Smooth muscle cell (in vitro differentiated cells): ENCODE measurements around the gene CA10. TPM values are rescaled to one million over a fixed set of nuclear protein-coding genes. Genes with fewer than 3 reads are reported as not detected.

Experiments
- DNase-seq: peaks from one replicate; lab custom pipeline; 2025; ENCODE audit not compliant: unreplicated experiment; lab: John Stamatoyannopoulos, UW
- H2AFZ ChIP-seq: fragments of 200-600 bp; sonication (generic); 2 replicates; pipeline ENCODE4 v1.6.0; 2016; ENCODE audit warnings: antibody characterized with exemption, low read depth, mild to moderate bottlenecking
- H3F3A ChIP-seq: fragments of 200-600 bp; sonication (generic); 2 replicates; pipeline ENCODE4 v1.6.0; 2017; ENCODE audit warnings: antibody characterized with exemption, low read depth
- H3K27ac ChIP-seq: fragments of 200-600 bp; sonication (generic); 2 replicates; pipeline ENCODE4 v1.5.1; 2016; ENCODE audit warnings: low read depth, mild to moderate bottlenecking
- H3K27me3 ChIP-seq: fragments of 200-600 bp; sonication (generic); 2 replicates; pipeline ENCODE4 v1.6.1; 2016; ENCODE audit warnings: low read depth, mild to moderate bottlenecking
- H3K36me3 ChIP-seq: fragments of 200-600 bp; sonication (generic); 2 replicates; pipeline ENCODE4 v1.5.1; 2016; ENCODE audit warnings: low read depth
- H3K4me1 ChIP-seq: fragments of 200-600 bp; sonication (generic); 2 replicates; pipeline ENCODE4 v1.5.1; 2016; ENCODE audit warnings: low read depth
- H3K4me2 ChIP-seq: fragments of 200-600 bp; sonication (generic); 2 replicates; pipeline ENCODE4 v1.6.0; 2016; ENCODE audit warnings: mild to moderate bottlenecking
- H3K4me3 ChIP-seq: fragments of 200-600 bp; sonication (generic); 2 replicates; pipeline ENCODE4 v1.5.1; 2016; ENCODE audit warnings: mild to moderate bottlenecking
- H3K79me2 ChIP-seq: fragments of 200-600 bp; sonication (generic); 2 replicates; pipeline ENCODE4 v1.6.0; 2016; ENCODE audit warnings: low read depth, mild to moderate bottlenecking
- H3K9ac ChIP-seq: fragments of 200-600 bp; sonication (generic); 2 replicates; pipeline ENCODE4 v1.6.0; 2016; ENCODE audit warnings: low read depth
- H3K9me3 ChIP-seq: fragments of 200-600 bp; sonication (generic); replicated peaks from 2 replicates; pipeline ENCODE4 v1.5.1; 2016; ENCODE audit warnings: low read depth
- H4K20me1 ChIP-seq: fragments of 200-600 bp; sonication (generic); 2 replicates; pipeline ENCODE4 v1.6.0; 2016; ENCODE audit warnings: low read depth
- WGBS: methylation state at CpG from one replicate; pipeline ENCODE4 v1.1.7; 2016; ENCODE audit warnings: low lambda C conversion rate; 5-methylcytosine and 5-hydroxymethylcytosine counted together
- polyA plus RNA-seq: library from polyadenylated mRNA; unstranded; fragments of >200 nt; fragmentation: Nextera tagmentation; extraction: Ambion mirVana; gene quantifications from 2 replicates; pipeline ENCODE4 v1.2.1, GENCODE V29; 2016
- total RNA-seq: library from RNA; depleted of rRNA; stranded (reverse); fragments of >200 nt; gene quantifications from 2 replicates; pipeline ENCODE4 v1.2.3, GENCODE V29; 2014
- TF ChIP-seq, protein P1 (sequence below): fragments of 200-600 bp; sonication (generic); IDR thresholded peaks from 2 replicates; pipeline ENCODE4 v1.5.1; 2017; ENCODE audit warnings: borderline replicate concordance, mild to moderate bottlenecking, antibody characterized with exemption; ENCODE audit not compliant: insufficient read depth, poor library complexity, severe bottlenecking

CA10 gene
- total and polyA plus RNA-seq, 2 experiments from 2014 or later, result 0.54 TPM; not detected in 1

DNA sequence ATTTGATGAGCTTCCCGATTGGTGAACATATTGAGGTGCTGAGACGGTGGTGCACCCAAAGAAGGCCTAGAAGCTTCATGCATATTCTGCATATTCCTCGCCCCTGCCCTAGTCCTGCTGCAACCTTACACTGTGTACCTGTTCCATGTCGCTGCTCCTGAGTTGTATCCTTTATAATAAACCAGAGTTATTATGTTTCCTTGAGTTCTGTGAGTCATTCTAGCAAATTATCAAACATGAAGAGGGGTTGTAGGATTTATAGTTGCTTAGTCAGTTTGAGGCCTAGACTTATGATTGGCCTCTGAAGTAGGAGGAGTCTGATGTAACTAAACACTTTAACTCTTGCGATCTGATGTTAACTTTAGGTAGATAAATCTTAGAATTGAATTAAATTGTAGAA, 436.8 kb downstream of the CA10 start:
- Histone ChIP-seq H3K4me1 (no peaks in the 10 kb centered on the region), H3K27me3 (peaks cover 2% of the 10 kb centered on the region), H3K9me3 (no peaks in the 10 kb centered on the region), H3K9ac (no peak overlapping the region), H3K4me2 (no peak overlapping the region), H3F3A (no peaks in the 10 kb centered on the region), H3K36me3 (no peaks in the 10 kb centered on the region), H4K20me1 (no peaks in the 10 kb centered on the region), H3K27ac (no peak overlapping the region), H3K4me3 (no peak overlapping the region), H3K79me2 (no peaks in the 10 kb centered on the region), H2AFZ (no peak overlapping the region)
- WGBS, result 95% methylated on average over 5 of the region's 5 CpGs
- TF ChIP-seq, protein P1, sequence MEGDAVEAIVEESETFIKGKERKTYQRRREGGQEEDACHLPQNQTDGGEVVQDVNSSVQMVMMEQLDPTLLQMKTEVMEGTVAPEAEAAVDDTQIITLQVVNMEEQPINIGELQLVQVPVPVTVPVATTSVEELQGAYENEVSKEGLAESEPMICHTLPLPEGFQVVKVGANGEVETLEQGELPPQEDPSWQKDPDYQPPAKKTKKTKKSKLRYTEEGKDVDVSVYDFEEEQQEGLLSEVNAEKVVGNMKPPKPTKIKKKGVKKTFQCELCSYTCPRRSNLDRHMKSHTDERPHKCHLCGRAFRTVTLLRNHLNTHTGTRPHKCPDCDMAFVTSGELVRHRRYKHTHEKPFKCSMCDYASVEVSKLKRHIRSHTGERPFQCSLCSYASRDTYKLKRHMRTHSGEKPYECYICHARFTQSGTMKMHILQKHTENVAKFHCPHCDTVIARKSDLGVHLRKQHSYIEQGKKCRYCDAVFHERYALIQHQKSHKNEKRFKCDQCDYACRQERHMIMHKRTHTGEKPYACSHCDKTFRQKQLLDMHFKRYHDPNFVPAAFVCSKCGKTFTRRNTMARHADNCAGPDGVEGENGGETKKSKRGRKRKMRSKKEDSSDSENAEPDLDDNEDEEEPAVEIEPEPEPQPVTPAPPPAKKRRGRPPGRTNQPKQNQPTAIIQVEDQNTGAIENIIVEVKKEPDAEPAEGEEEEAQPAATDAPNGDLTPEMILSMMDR, result no peak
- no peak for DNase-seq

DNA sequence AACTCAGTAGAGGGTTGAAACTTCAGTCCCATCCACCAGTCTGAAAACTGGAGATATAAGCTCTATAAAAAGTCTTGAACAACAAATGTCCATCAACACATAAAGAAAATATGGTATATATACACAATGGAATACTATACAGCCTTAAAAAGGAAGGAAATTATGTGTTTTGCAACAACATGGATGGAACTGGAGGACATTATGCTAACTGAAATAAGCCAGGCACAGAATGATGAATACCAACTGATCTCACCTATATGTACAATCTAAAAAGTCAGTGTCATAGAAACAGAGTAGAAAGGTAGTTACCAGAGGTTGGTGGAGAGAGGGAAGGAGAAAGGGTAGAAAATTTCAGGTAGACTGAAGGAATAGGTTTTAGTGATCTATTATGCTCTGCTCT, 438.1 kb downstream of the CA10 start:
- Histone ChIP-seq H3K27me3 (no peaks in the 10 kb centered on the region), H2AFZ (no peak overlapping the region), H3K27ac (no peak overlapping the region), H3K4me1 (no peaks in the 10 kb centered on the region), H3K9ac (no peak overlapping the region), H3K9me3 (no peaks in the 10 kb centered on the region), H3K4me3 (no peak overlapping the region), H4K20me1 (no peaks in the 10 kb centered on the region), H3K4me2 (no peak overlapping the region), H3K36me3 (no peaks in the 10 kb centered on the region), H3K79me2 (no peaks in the 10 kb centered on the region), H3F3A (no peaks in the 10 kb centered on the region)
- DNase-seq, result no peak
- TF ChIP-seq, protein P1, result no peak

DNA sequence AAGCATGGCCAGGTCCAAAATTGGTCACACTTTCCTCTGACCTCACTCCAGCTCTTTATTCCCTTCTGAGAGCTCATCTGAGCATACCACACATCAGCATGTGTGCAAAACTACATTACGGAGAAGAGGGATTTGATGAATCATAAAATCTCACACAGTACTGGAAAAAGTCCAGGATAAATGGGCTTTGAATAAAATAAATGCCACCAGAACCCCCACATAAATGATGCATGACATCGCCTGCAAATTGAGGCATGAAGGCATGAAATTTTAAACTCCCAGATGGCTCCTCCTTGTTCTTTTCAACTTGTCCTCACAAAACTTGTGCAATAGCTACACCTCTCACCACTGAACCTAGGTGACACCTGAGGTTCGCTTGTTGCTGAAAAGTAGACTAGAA, 439.5 kb downstream of the CA10 start:
- H3K9me3 ChIP-seq, result no peaks in the 10 kb centered on the region
- no peak overlapping the region for H3K4me2 ChIP-seq
- no peak overlapping the region for H3K4me3 ChIP-seq
- H3K79me2 ChIP-seq, result no peaks in the 10 kb centered on the region
- H3K9ac ChIP-seq, result no peak overlapping the region
- H3K27me3 ChIP-seq, result no peaks in the 10 kb centered on the region
- H2AFZ ChIP-seq, result no peak overlapping the region
- no peaks in the 10 kb centered on the region for H3K4me1 ChIP-seq
- TF ChIP-seq, protein P1, result no peak
- H3K27ac ChIP-seq, result no peak overlapping the region
- no peaks in the 10 kb centered on the region for H3K36me3 ChIP-seq
- no peaks in the 10 kb centered on the region for H3F3A ChIP-seq
- no peak for DNase-seq
- no peaks in the 10 kb centered on the region for H4K20me1 ChIP-seq
- 85% methylated on average over 3 of the region's 3 CpGs for WGBS

DNA sequence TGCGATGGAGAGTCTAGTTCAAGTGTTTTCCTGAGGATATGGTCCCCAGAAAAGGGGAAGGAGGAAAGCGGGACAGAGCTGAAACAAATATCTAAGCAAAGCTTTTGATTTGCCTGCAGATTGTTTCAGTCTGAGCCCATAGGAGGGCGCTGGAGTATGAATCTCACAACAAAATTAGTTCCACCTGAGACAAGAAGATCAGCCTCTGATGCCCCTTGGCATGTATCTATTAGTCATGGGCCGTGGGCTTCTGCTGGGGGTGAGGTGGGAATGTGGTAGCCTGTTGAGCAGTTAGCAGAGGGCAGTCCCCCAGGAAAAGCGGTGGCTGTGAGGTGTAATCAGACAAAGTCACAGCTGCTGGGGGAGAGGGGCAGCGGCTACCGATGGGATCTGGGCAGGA, 446.9 kb downstream of the CA10 start:
- DNase-seq, result no peak
- H3F3A ChIP-seq, result no peaks in the 10 kb centered on the region
- H3K9me3 ChIP-seq, result no peaks in the 10 kb centered on the region
- no peak overlapping the region for H2AFZ ChIP-seq
- H3K4me3 ChIP-seq, result no peak overlapping the region
- peaks cover 8% of the 10 kb centered on the region for H3K27me3 ChIP-seq
- no peaks in the 10 kb centered on the region for H3K36me3 ChIP-seq
- H3K9ac ChIP-seq, result no peak overlapping the region
- TF ChIP-seq, protein P1, result no peak
- H4K20me1 ChIP-seq, result no peaks in the 10 kb centered on the region
- no peak overlapping the region for H3K4me2 ChIP-seq
- no peaks in the 10 kb centered on the region for H3K4me1 ChIP-seq
- H3K27ac ChIP-seq, result no peak overlapping the region
- WGBS, result 76% methylated on average over 7 of the region's 7 CpGs
- no peaks in the 10 kb centered on the region for H3K79me2 ChIP-seq
